ENCODE data around the gene PDZD7. TPM values are rescaled to one million over a fixed set of nuclear protein-coding genes. Genes with fewer than 3 reads are reported as not detected.
"Not testable (repeated sequence)": the region's sequence is repeated elsewhere in the genome, so short reads cannot be mapped to it uniquely, and the experiment has no call there.

The PDZD7 gene
- total RNA-seq, 2 donors from 2014 or later, result 0.21 to 0.78 TPM

GRCh38 chr10:101043363-101043707 lies 12.4 kb upstream of the PDZD7 start:
- ATAC-seq (peak; percentile 22), DNase-seq (no peak)
- intact Hi-C loops (cut with DNase I, micrococcal nuclease), result no loop called here

- intact Hi-C loops (cut with DNase I, micrococcal nuclease), result no loop called here
- DNase-seq (peak; percentile 99 to 100), ATAC-seq (peak; percentile 91)
These were observed 11.9 kb upstream of the PDZD7 start for GRCh38 chr10:101042667-101043362.

GRCh38 chr10:101042118-101042517 lies 11.2 kb upstream of the PDZD7 start:
- intact Hi-C loops (cut with DNase I, micrococcal nuclease), result no loop called here
- ATAC-seq (no peak), DNase-seq (no peak)

GRCh38 chr10:101041252-101041761 lies 10.4 kb upstream of the PDZD7 start:
- intact Hi-C loops (cut with DNase I, micrococcal nuclease), result no loop called here
- DNase-seq, result peak; percentile 80
- ATAC-seq, result peak; percentile 58

- DNase-seq, result no peak
- intact Hi-C loops (cut with DNase I, micrococcal nuclease), result no loop called here
- ATAC-seq, result no peak
These were observed 9.9 kb upstream of the PDZD7 start for GRCh38 chr10:101040851-101041250.

DNA sequence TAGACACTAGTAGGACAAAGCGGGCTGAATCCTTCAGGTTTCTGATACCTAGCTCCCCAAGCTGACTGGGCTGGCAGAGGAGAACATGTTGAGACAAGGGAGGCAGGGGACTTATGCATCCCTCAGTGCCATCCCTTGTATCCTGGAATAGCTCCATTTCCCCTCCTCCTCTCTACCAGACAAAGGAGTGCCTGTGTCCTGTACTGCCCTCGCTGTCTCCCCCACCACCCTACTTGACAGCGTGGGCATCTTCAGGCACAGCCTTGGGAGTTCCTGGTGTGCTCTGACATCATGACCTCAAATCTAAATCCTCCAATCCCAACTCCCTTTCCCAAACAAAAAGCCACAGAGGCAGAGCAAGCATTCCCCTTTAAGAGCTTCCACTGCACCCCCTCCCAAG lies 9.1 kb upstream of the PDZD7 start:
- intact Hi-C loops (cut with DNase I, micrococcal nuclease), result no loop called here
- DNase-seq (no peak), ATAC-seq (no peak)

GRCh38 chr10:101038484-101038883 lies 7.6 kb upstream of the PDZD7 start:
- DNase-seq, result no peak
- no peak for ATAC-seq
- intact Hi-C loops (cut with DNase I, micrococcal nuclease), result no loop called here

DNA sequence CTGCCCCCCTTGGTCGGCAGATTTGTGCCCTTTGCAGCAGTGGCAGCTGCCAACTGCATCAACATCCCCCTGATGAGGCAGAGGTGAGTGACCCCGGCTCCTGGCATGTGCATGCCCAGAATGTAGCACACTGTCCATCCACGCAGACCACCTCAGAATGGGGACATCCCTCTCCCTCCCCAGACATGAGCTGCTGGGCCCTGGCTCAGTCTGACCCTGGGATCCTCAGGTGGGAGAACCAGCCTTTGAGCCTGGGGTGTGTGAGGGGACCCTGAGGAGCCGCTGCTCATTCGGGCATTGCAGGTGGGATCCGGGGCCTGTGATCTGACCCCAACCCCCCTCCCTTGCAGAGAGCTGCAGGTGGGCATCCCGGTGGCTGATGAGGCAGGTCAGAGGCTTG lies 5.8 kb upstream of the PDZD7 start:
- intact Hi-C loops (cut with DNase I, micrococcal nuclease), result no loop called here
- ATAC-seq, result no peak
- no peak for DNase-seq

- no peak for ATAC-seq
- intact Hi-C loops (cut with DNase I, micrococcal nuclease), result no loop called here
- no peak for DNase-seq
These were observed 5.2 kb upstream of the PDZD7 start for GRCh38 chr10:101035916-101036702.

GRCh38 chr10:101035314-101035713 lies 4.4 kb upstream of the PDZD7 start:
- intact Hi-C loops (cut with DNase I, micrococcal nuclease), result no loop called here

DNA sequence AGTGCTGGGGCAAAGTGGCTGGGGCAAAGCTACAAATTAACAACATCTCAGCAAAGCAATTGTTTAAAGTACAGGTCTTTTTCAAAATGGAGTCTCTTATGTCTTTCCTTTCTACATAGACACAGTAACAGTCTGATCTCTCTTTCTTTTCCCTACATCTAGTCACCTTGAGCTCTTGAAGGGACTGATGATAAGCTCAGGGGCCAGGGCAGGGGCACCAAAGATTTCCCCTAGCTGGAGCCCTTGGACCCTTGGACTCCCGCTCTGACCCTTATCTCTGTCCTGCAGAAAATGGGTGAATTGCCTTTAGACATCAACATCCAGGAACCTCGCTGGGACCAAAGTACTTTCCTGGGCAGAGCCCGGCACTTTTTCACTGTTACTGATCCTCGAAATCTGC lies 3.5 kb upstream of the PDZD7 start:
- intact Hi-C loops (cut with DNase I, micrococcal nuclease); ATAC-seq; DNase-seq: not testable (repeated sequence)

More at GRCh38 chr10:101035314-101035713, 4.4 kb upstream of the PDZD7 start:
- no peak for ATAC-seq
- DNase-seq, result no peak

DNA sequence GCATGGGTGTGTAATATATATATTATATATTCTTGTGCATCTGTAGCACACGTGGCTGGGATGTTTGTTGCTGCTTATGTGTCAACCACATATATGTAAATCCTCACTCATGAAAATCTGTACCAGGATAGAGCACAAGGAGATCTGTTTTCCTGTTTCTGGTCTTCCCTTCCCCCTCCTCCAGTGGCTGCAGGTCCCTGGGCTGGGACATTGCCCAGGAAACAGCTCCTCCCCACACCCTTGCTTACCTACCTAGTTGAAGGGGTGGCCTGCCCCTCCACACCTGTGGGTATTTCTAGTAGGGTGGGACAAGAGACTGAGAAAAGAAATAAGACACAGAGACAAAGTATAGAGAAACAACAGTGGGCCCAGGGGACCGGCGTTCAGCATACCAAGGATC lies 2.3 kb upstream of the PDZD7 start:
- DNase-seq (no peak), ATAC-seq (no peak)
- intact Hi-C loops (cut with DNase I, micrococcal nuclease), result no loop called here

DNA sequence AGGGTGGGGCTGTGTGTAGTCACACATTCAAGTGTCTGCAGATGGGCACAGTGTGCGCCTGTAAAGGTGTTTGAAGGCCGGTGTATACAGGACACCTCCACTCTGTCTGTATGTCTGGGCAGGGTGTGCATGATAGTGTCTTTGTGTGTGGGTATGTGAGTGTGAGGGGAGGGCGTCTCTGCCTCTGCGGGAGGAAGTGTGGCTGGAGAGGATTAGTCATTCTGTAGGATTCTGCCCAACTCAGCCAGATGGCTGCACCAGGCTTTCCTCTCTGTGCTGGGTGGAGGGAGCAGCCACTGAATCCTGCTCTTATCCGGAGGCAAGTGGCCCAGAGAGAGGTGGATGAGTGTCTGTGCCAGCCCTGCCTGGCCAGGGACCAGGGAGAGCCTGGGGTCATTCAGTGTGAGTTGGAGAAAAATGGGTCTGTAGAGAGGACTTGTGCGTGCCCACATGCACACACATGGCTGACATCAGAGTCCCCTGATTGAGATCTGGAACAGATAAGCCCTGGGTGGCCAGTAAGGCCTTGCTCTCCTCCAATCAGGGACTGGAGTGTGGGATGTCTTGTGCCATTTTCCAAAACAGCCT lies 1.8 kb upstream of the PDZD7 start:
- intact Hi-C loops (cut with DNase I, micrococcal nuclease), result no loop called here
- ATAC-seq (no peak), DNase-seq (no peak)

DNA sequence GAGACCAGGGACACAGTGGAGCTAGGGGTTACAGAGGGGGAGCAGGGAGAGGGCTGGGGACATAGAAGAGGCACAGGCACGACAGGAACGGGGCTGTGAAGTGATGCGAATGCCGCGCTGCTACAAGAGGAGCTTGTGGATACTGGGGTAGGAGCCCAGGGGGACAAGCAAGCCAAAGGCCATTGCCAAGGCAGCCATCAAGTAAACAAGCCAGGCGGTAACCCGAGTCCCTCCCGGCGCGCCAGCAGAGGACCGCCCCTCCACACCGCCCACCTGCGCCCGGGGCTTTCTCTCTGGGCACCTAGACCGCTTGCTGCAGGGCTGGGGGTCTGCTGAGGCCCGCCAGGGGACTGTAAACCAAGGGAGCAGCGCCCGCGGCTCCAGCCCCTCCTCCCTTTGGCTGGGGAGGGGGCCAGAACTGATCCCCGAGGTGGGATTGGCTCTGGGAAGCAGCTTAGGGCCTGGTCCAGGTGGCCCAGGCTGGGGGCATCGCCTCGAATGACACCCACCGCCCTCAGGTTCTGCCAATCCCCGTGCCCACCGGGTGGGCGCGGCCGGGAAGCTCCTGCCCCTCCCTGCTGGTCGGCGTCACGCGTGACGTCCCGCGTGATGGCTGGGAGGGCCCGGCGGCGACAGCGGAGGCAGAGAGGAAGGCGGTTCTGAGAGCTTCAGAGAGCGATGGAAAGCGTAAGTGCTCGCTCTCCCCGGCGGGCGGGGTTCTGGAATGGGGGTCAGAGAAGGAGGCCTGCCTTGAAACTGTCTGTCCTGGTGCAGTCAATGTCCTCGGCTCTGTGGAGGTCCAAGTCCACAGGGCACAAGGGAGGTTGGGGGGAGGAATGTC lies 1.1 kb upstream of the PDZD7 start:
- peak; percentile 79 to 86 for DNase-seq
- ATAC-seq, result peak; percentile 56
- intact Hi-C loops (cut with DNase I, micrococcal nuclease), result no loop called here

- ATAC-seq, result no peak
- intact Hi-C loops (cut with DNase I, micrococcal nuclease), result no loop called here
- no peak for DNase-seq
These were observed 317 bp downstream of the PDZD7 start for GRCh38 chr10:101030496-101031127.

DNA sequence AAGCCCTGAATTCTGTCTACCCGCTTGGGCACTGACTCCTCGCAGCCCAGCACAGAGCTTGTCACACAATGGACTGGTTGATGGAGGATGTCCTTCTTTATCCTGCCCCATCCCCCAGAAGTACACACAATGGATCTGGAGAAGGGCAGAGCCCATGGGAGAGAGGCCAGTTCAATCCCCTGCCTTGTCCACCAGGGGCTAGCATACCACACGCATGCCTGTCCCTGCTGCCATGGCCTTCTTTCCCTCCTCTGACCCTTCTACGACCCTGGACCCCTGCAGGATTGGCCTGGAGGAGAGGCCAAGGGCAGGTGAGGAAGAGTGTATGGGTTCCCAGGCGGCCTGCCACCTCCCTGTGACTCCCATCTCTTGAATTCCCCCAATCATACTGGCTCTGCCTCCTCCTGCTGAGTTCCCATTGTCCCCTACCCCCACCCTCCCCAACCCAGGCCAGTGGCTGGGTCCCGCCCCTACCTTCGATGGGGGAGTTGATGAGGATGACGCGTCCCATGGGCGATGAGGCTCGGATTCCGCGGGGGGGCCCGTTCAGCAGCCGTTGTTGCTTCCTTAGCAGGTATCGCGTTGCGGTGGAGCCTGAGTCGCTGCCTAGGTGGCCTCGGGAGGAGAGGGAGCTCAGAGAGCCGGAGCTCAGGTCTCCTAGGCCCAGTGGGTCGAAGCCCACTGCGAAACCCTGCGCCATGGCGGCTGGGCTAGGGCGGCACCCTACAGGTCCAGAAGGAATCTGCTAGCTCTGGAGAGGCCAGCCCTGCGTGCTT lies 1.2 kb downstream of the PDZD7 start:
- ATAC-seq (no peak), DNase-seq (no peak)
- intact Hi-C loops (cut with DNase I, micrococcal nuclease), result no loop called here

- DNase-seq (no peak), ATAC-seq (no peak)
- intact Hi-C loops (cut with DNase I, micrococcal nuclease), result no loop called here
These were observed 2.2 kb downstream of the PDZD7 start for GRCh38 chr10:101028446-101029337.
